RWPE2 (cell line): Measurements from ENCODE around the gene FADS6.

ENCODE experiments used
- ATAC-seq: fragments of 200-7000 bp; cut with Tn5 transposase; 3 replicates; pipeline ENCODE4 v1.9.1; 2021; ENCODE audit warnings: low read depth
- DNase-seq: peaks from one replicate; pipeline ENCODE4 v3.0.0-alpha.2; 2020; ENCODE audit warnings: low spot score
- H3K27ac ChIP-seq: fragments of 450-650 bp; 2 replicates; pipeline ENCODE4 v1.5.1; 2017; ENCODE audit warnings: mild to moderate bottlenecking; ENCODE audit not compliant: poor library complexity, severe bottlenecking
- H3K27me3 ChIP-seq: fragments of 250-450 bp; sonication (Bioruptor Pico); 2 replicates; pipeline ENCODE4 v1.5.1; 2021; ENCODE audit warnings: mild to moderate bottlenecking, moderate library complexity; ENCODE audit not compliant: insufficient read depth, poor library complexity, severe bottlenecking
- H3K36me3 ChIP-seq: fragments of 250-450 bp; sonication (Bioruptor Pico); 2 replicates; pipeline ENCODE4 v1.5.1; 2020; ENCODE audit warnings: low read depth, mild to moderate bottlenecking, moderate library complexity
- H3K4me1 ChIP-seq: fragments of 250-450 bp; sonication (Bioruptor Pico); 2 replicates; pipeline ENCODE4 v1.5.1; 2021; ENCODE audit warnings: mild to moderate bottlenecking, moderate library complexity; ENCODE audit not compliant: insufficient read depth, poor library complexity, severe bottlenecking
- H3K4me3 ChIP-seq: fragments of 250-450 bp; sonication (Bioruptor Pico); 2 replicates; pipeline ENCODE4 v1.5.1; 2021; ENCODE audit warnings: mild to moderate bottlenecking, moderate library complexity; ENCODE audit not compliant: severe bottlenecking
- H3K9me3 ChIP-seq: fragments of 250-450 bp; sonication (Bioruptor Pico); 2 replicates; pipeline ENCODE4 v1.5.1; 2021; ENCODE audit warnings: mild to moderate bottlenecking, moderate library complexity; ENCODE audit not compliant: severe bottlenecking
- TF ChIP-seq, protein P1 (sequence below): fragments of 450-650 bp; IDR thresholded peaks from one replicate; pipeline ENCODE4 v1.5.1; 2017; ENCODE audit warnings: mild to moderate bottlenecking, moderate library complexity; ENCODE audit not compliant: poor library complexity, severe bottlenecking

The FADS6 gene

DNA sequence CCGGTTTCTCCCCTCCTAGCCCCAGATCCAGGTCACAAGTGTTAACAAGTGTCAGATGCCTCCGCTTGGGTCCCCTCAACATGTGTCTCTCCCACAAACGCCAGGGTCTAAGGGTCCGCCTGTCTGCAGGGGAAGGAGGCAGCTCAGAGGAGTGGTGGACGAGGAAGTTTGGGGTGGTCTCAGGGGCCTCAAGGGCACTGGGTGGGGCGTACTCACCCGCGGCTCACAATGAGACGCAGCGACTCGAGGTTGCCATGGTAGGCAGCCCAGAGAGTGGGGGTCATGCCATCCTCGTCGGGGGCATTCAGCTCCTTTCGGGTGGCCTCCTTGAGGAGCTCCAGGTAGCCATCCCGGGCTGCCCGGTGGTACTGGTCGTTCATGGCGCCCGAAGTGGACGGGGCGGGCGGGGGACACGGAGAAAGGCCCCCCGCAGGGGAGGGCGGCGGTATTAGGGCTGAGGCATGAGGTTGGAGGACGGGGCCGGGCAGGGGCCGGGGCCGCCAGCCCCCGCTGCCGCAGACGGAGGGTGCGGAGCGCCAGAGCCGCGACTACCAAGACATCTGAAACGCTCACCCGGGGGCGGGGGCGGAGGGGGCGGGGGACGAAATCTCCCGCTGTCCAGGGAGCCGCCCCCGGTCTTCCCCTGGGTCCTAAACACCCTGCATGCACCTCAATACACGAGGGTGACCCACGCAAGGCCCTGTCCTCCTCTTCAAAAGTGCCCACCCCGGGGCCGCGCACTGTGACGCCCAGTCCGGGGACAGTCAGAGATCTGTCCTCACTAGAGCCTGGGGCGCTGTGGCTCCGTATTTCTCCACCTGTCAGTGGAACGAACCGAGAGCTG is 29.5 kb upstream of the FADS6 start, which contains the start of gene USH1G:
USH1G (minus strand) TSS at position 562 of the 844 bp plus-strand sequence; CDS start at position 380, 182 bp downstream.
- DNase-seq (no peak), ATAC-seq (peak; percentile 17)
- no peak within 1 kb of the TSS for H3K27ac ChIP-seq
- no peaks in the 10 kb centered on the region for H3K36me3 ChIP-seq
- H3K4me1 ChIP-seq, result peaks cover 3% of the 10 kb centered on the region
- peaks cover 25% of the 10 kb centered on the region for H3K27me3 ChIP-seq
- TF ChIP-seq, protein P1, sequence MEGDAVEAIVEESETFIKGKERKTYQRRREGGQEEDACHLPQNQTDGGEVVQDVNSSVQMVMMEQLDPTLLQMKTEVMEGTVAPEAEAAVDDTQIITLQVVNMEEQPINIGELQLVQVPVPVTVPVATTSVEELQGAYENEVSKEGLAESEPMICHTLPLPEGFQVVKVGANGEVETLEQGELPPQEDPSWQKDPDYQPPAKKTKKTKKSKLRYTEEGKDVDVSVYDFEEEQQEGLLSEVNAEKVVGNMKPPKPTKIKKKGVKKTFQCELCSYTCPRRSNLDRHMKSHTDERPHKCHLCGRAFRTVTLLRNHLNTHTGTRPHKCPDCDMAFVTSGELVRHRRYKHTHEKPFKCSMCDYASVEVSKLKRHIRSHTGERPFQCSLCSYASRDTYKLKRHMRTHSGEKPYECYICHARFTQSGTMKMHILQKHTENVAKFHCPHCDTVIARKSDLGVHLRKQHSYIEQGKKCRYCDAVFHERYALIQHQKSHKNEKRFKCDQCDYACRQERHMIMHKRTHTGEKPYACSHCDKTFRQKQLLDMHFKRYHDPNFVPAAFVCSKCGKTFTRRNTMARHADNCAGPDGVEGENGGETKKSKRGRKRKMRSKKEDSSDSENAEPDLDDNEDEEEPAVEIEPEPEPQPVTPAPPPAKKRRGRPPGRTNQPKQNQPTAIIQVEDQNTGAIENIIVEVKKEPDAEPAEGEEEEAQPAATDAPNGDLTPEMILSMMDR, result no peak
- no peaks in the 10 kb centered on the region for H3K9me3 ChIP-seq
- peak within 1 kb of the TSS; percentile 38 for H3K4me3 ChIP-seq

DNA sequence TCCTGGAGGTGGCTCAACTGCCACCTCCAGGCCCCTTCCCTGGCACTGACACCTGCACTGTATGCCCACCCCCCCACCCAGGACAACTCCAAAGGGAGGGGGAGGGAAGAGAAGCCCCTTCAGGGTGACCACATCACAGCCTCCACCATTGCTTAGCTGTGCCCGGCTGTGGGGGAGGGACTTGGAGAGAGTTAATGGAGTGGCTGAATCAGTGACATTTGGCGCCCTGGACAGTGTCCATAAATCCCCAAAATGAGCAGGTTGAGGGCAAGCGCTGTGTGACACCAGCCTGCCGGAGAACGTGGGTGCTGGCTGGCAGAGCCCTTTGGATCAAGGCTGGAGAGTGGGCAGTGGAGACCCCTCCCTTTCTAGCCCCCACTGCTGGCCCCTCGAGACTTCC is 28.7 kb upstream of the FADS6 start:
- Histone ChIP-seq H3K27me3 (peaks cover 25% of the 10 kb centered on the region), H3K27ac (no peak overlapping the region), H3K4me1 (peaks cover 3% of the 10 kb centered on the region), H3K4me3 (peak overlapping the region; percentile 38), H3K36me3 (no peaks in the 10 kb centered on the region), H3K9me3 (no peaks in the 10 kb centered on the region)
- TF ChIP-seq, protein P1, result no peak
- DNase-seq (no peak), ATAC-seq (no peak)

DNA sequence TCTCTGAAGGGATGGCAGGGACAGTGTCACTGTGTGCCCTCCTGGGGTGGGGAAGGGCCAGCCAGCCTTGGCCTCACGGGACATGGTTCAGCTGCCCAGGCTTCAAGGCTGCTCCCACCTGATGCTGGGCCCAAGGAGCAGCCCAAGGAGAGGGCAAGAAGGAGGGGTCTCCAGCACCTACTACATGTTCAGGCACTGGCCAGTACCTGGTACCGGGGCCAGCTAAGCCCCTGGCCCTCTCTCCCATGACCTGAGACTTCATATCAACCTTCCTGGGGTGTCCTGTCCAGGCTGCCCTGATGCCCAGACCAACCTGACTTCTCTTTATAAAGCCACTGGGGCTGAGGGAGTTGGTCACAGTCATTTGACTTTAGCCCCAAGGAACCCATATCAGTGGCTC is 28.3 kb upstream of the FADS6 start:
- H3K4me1 ChIP-seq, result peaks cover 3% of the 10 kb centered on the region
- TF ChIP-seq, protein P1, result no peak
- no peak overlapping the region for H3K4me3 ChIP-seq
- H3K27me3 ChIP-seq, result peaks cover 25% of the 10 kb centered on the region
- no peaks in the 10 kb centered on the region for H3K36me3 ChIP-seq
- DNase-seq (no peak), ATAC-seq (no peak)
- no peak overlapping the region for H3K27ac ChIP-seq
- H3K9me3 ChIP-seq, result no peaks in the 10 kb centered on the region

DNA sequence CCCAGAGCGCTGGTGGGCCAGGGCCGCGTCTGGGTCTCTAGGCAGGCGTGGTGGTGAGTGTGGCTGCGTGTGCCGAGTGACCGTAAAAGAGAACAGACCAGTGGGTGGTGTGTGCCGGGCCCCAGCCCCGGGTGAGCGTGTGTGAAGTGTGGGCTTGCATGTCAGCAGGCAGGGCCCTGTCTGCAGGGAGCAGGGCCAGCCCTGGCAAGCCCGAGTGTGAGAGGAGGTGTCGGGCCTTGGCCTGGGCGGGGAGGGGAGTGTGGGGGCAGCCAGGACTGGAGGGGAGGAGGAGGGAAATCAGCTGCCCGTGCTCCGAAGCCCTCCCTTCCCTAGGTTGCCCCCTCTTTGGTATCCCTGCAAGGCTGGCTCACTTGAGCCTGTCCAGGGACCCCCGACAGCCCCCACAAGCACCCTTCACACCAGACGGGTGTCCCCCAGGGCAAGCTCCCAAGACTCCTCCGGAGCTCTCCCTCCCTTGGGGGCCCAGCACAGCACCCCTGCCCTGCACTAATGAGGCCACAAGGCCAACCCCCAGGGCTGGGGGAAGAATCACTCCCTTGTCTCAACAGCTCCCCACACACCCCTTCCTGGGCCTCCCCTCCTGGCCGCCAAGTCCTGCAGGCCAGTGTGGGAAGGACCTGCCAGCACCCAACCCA is 27.7 kb upstream of the FADS6 start:
- DNase-seq (no peak), ATAC-seq (peak; percentile 48)
- TF ChIP-seq, protein P1, result no peak
- Histone ChIP-seq H3K36me3 (no peaks in the 10 kb centered on the region), H3K4me1 (peaks cover 3% of the 10 kb centered on the region), H3K4me3 (no peak overlapping the region), H3K27ac (no peak overlapping the region), H3K27me3 (peaks cover 25% of the 10 kb centered on the region), H3K9me3 (no peaks in the 10 kb centered on the region)
